NCI-H187 (cell line): ENCODE data around the gene CGB8.
A peak's percentile ranks its signal among the peaks of the same experiment; 100 is the strongest.
"Not testable (repeated sequence)": the region's sequence is repeated elsewhere in the genome, so short reads cannot be mapped to it uniquely, and the experiment has no call there.

ENCODE experiments used
- DNase-seq, 2 experiments: peaks; one replicate each; lab custom pipeline; 2025; lab: John Stamatoyannopoulos, UW

The CGB8 gene

GRCh38 chr19:49049011-49049410, at the start of gene CGB8:
TSS of gene CGB8 (minus strand) at chr19:49049111. CDS start at chr19:49048739, 372 bp downstream.
- DNase-seq = not testable (repeated sequence)

- DNase-seq = peak; percentile 30 to 65
Measured at GRCh38 chr19:49097453-49098288, 48.8 kb upstream of the CGB8 start.

GRCh38 chr19:49094505-49095482, 45.9 kb upstream of the CGB8 start:
- DNase-seq = no peak

- DNase-seq = no peak
Measured at GRCh38 chr19:49092686-49093085, 43.8 kb upstream of the CGB8 start.

GRCh38 chr19:49091391-49092038, 42.6 kb upstream of the CGB8 start:
- no peak for DNase-seq

GRCh38 chr19:49086296-49086695, 37.4 kb upstream of the CGB8 start:
- DNase-seq = no peak

- DNase-seq = no peak
Measured at GRCh38 chr19:49085868-49086232, 36.9 kb upstream of the CGB8 start.

GRCh38 chr19:49085020-49085867, 36.3 kb upstream of the CGB8 start, which contains the start of gene SNRNP70:
TSS of gene SNRNP70 (plus strand) at chr19:49085451. CDS start at chr19:49086415, 964 bp downstream.
- peak; percentile 99 to 100 for DNase-seq

- DNase-seq = no peak
Measured at GRCh38 chr19:49084206-49085019, 35.5 kb upstream of the CGB8 start.

GRCh38 chr19:49081273-49081672, 32.4 kb upstream of the CGB8 start:
- DNase-seq = no peak

- no peak for DNase-seq
Measured at GRCh38 chr19:49080392-49080791, 31.5 kb upstream of the CGB8 start.

GRCh38 chr19:49074869-49075268, 26.0 kb upstream of the CGB8 start:
- DNase-seq = peak in 1 of 2 experiments; percentile 32

GRCh38 chr19:49073514-49074378, 24.8 kb upstream of the CGB8 start:
- no peak for DNase-seq

GRCh38 chr19:49071860-49072547, 23.1 kb upstream of the CGB8 start:
- DNase-seq = no peak

GRCh38 chr19:49070416-49070815, 21.5 kb upstream of the CGB8 start:
- DNase-seq = no peak

- DNase-seq = no peak
Measured at GRCh38 chr19:49069026-49069425, 20.1 kb upstream of the CGB8 start.

GRCh38 chr19:49067554-49067953, 18.6 kb upstream of the CGB8 start:
- DNase-seq = no peak

- no peak for DNase-seq
Measured at GRCh38 chr19:49065905-49066512, 17.1 kb upstream of the CGB8 start.
